Body of pancreas (tissue), 4 donors: Measurements from ENCODE around the gene SLCO1B1.
"Not testable (repeated sequence)": the region's sequence is repeated elsewhere in the genome, so short reads cannot be mapped to it uniquely, and the experiment has no call there.

Experiments
- POLR2A ChIP-seq, 3 donors: fragments of 450-650 bp; IDR thresholded peaks; one replicate each; pipeline ENCODE4 v1.6.1; 2016; ENCODE audit warnings: antibody characterized with exemption in 3 of 3, mild to moderate bottlenecking in 2 of 3
- TF ChIP-seq, protein P1 (sequence below), 7 experiments: fragments of 450-650 bp in 4 of 7; fragments of 200-600 bp in 3 of 7; sonication (generic) in 3 of 7; IDR thresholded peaks; one replicate each; pipeline ENCODE4 v1.5.1; 2016 to 2019; ENCODE audit warnings: antibody characterized with exemption in 7 of 7

DNA sequence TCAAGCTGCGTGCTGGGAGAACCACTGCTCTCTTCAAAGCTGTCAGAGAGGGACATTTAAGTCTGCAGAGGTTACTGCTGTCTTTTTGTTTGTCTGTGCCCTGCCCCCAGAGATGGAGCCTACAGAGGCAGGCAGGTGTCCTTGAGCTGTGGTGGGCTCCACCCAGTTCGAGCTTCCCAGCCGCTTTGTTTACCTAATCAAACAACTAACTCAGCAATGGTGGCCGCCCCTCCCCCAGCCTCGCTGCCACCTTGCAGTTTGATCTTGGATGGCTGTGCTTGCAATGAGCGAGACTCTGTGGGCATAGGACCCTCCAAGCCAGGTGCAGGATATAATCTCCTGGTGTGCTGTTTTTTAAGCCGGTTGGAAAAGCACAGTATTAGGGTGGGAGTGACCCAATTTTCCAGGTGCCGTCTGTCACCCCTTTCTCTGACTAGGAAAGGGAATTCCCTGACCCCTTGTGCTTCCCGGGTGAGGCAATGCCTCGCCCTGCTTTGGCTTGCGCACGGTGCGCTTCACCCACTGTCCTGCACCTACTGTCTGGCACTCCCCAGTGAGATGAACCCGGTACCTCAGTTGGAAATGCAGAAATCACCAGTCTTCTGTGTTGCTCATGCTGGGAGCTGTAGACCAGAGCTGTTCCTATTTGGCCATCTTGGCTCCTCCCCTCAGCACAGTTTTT lies 6.5 kb downstream of the SLCO1B1 start:
- TF ChIP-seq, protein P1, sequence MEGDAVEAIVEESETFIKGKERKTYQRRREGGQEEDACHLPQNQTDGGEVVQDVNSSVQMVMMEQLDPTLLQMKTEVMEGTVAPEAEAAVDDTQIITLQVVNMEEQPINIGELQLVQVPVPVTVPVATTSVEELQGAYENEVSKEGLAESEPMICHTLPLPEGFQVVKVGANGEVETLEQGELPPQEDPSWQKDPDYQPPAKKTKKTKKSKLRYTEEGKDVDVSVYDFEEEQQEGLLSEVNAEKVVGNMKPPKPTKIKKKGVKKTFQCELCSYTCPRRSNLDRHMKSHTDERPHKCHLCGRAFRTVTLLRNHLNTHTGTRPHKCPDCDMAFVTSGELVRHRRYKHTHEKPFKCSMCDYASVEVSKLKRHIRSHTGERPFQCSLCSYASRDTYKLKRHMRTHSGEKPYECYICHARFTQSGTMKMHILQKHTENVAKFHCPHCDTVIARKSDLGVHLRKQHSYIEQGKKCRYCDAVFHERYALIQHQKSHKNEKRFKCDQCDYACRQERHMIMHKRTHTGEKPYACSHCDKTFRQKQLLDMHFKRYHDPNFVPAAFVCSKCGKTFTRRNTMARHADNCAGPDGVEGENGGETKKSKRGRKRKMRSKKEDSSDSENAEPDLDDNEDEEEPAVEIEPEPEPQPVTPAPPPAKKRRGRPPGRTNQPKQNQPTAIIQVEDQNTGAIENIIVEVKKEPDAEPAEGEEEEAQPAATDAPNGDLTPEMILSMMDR (IDR thresholded peaks at IDR 0.05) = not testable (repeated sequence)
- TF ChIP-seq POLR2A (IDR thresholded peaks at IDR 0.05) = not testable (repeated sequence)
